Fibroblast of skin of left quadriceps (primary cell): Measurements from ENCODE around the gene NRXN3.
A peak's percentile ranks its signal among the peaks of the same experiment; 100 is the strongest.

Experiments
- DNase-seq, 2 experiments: peaks; one replicate each; pipeline ENCODE4 v3.0.0-alpha.2; 2013; ENCODE audit warnings: low read depth in 2 of 2

Gene NRXN3

GRCh38 chr14:78242086-78242485 is 71.9 kb downstream of the NRXN3 start:
- DNase-seq = peak; percentile 8 to 14

GRCh38 chr14:78243187-78243586 is 73.0 kb downstream of the NRXN3 start:
- no peak for DNase-seq

- no peak for DNase-seq
Measured at GRCh38 chr14:78245238-78245637, 75.1 kb downstream of the NRXN3 start.

GRCh38 chr14:78248501-78249090 is 78.4 kb downstream of the NRXN3 start:
- peak; percentile 62 to 67 for DNase-seq

- DNase-seq = no peak
Measured at GRCh38 chr14:78251308-78251707, 81.1 kb downstream of the NRXN3 start.

- peak; percentile 75 to 76 for DNase-seq
Measured at GRCh38 chr14:78253986-78254385, 83.8 kb downstream of the NRXN3 start.

- DNase-seq = peak; percentile 15 to 22
Measured at GRCh38 chr14:78254911-78255461, 84.8 kb downstream of the NRXN3 start.

GRCh38 chr14:78259831-78260230 is 89.7 kb downstream of the NRXN3 start:
- peak; percentile 7 to 14 for DNase-seq

- no peak for DNase-seq
Measured at GRCh38 chr14:78278464-78279250, 108.5 kb downstream of the NRXN3 start.

- DNase-seq = no peak
Measured at GRCh38 chr14:78282437-78282836, 112.3 kb downstream of the NRXN3 start.

- no peak for DNase-seq
Measured at GRCh38 chr14:78286210-78286609, 116.0 kb downstream of the NRXN3 start.

GRCh38 chr14:78292003-78292402 is 121.8 kb downstream of the NRXN3 start:
- DNase-seq = no peak

- DNase-seq = no peak
Measured at GRCh38 chr14:78297858-78298257, 127.7 kb downstream of the NRXN3 start.

GRCh38 chr14:78298298-78298697 is 128.1 kb downstream of the NRXN3 start:
- DNase-seq = no peak

GRCh38 chr14:78302841-78303240 is 132.7 kb downstream of the NRXN3 start:
- DNase-seq = no peak

- no peak for DNase-seq
Measured at GRCh38 chr14:78307671-78308070, 137.5 kb downstream of the NRXN3 start.

GRCh38 chr14:78308079-78308478 is 137.9 kb downstream of the NRXN3 start:
- no peak for DNase-seq

- no peak for DNase-seq
Measured at GRCh38 chr14:78310272-78310671, 140.1 kb downstream of the NRXN3 start.

GRCh38 chr14:78313499-78313898 is 143.3 kb downstream of the NRXN3 start:
- no peak for DNase-seq

- no peak for DNase-seq
Measured at GRCh38 chr14:78314484-78314883, 144.3 kb downstream of the NRXN3 start.

GRCh38 chr14:78316052-78316451 is 145.9 kb downstream of the NRXN3 start:
- DNase-seq = no peak

- DNase-seq = no peak
Measured at GRCh38 chr14:78316786-78317185, 146.6 kb downstream of the NRXN3 start.

GRCh38 chr14:78319406-78319805 is 149.2 kb downstream of the NRXN3 start:
- no peak for DNase-seq
